Ishikawa (cell line): Measurements from ENCODE around the gene GJC1.

Experiments used
- CEBPB ChIP-seq: IDR thresholded peaks from 2 replicates; pipeline ENCODE4 v1.6.1; 2012
- CREB1 ChIP-seq: IDR thresholded peaks from 2 replicates; pipeline ENCODE4 v1.6.1; 2012; ENCODE audit warnings: low read depth
- EP300 ChIP-seq: IDR thresholded peaks from 2 replicates; pipeline ENCODE4 v1.6.1; 2012; ENCODE audit warnings: borderline replicate concordance
- MAX ChIP-seq: IDR thresholded peaks from 2 replicates; pipeline ENCODE4 v1.6.1; 2012
- NFIC ChIP-seq: IDR thresholded peaks from 2 replicates; pipeline ENCODE4 v1.6.1; 2012
- RAD21 ChIP-seq: IDR thresholded peaks from 2 replicates; pipeline ENCODE4 v1.6.1; 2012; ENCODE audit warnings: low read depth
- TAF1 ChIP-seq: IDR thresholded peaks from 2 replicates; pipeline ENCODE4 v1.6.1; 2012; ENCODE audit warnings: low read depth, mild to moderate bottlenecking
- TCF12 ChIP-seq: IDR thresholded peaks from 2 replicates; pipeline ENCODE4 v1.6.1; 2012; ENCODE audit warnings: low read depth
- TEAD4 ChIP-seq: IDR thresholded peaks from 2 replicates; pipeline ENCODE4 v1.6.1; 2012
- USF1 ChIP-seq: IDR thresholded peaks from 2 replicates; pipeline ENCODE4 v1.6.1; 2012
- YY1 ChIP-seq: IDR thresholded peaks from 2 replicates; pipeline ENCODE4 v1.6.1; 2012; ENCODE audit warnings: low read depth

The GJC1 gene

DNA sequence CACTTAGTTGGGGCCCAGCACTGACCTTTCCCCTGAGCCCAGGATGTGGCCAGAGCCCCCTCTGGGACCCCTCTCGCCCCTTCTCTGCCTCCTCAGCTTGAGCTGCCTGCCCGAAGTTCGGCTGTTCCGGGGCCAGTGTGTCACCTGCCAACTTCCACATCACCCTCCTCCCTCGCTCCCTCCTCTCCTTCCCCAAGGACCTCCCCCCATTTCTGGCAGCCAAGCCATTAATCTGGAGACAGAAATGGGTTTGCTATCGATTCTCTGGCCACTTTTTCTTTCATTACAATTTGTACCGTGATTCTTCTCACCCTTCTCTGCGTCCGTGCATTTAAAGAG lies 80.1 kb downstream of the GJC1 start:
- TF ChIP-seq NFIC (no peak), TEAD4 (no peak), TCF12 (no peak), USF1 (no peak), CREB1 (no peak), RAD21 (no peak), MAX (no peak), CEBPB (no peak), EP300 (no peak), YY1 (no peak)

- TF ChIP-seq NFIC (no peak), TAF1 (no peak)
Measured at GRCh38 chr17:44749076-44749979, 80.8 kb downstream of the GJC1 start.
